HepG2 (cell line): ENCODE results near the gene KCTD14. TPM values are rescaled to one million over a fixed set of nuclear protein-coding genes. Genes with fewer than 3 reads are reported as not detected.

Source experiments
- AHR ChIP-seq: IDR thresholded peaks from 2 replicates; pipeline ENCODE4 v1.6.1; 2018; ENCODE audit warnings: missing genetic modification reagents, missing compliant biosample characterization
- ATRX ChIP-seq: sonication (generic); formaldehyde crosslinking; IDR thresholded peaks from 2 replicates; pipeline ENCODE4 v1.4.0; 2020; ENCODE audit warnings: missing genetic modification reagents, borderline replicate concordance
- CAMTA2 ChIP-seq: sonication (generic); formaldehyde crosslinking; IDR thresholded peaks from 2 replicates; pipeline ENCODE4 v1.4.0; 2020; ENCODE audit warnings: mild to moderate bottlenecking, missing genetic modification reagents, borderline replicate concordance
- CHD2 ChIP-seq: IDR thresholded peaks from 2 replicates; pipeline ENCODE4 v1.6.1; 2011; ENCODE audit warnings: low read depth, low read length, improper control_type of control experiment
- ELF1 ChIP-seq: sonication (generic); formaldehyde crosslinking; IDR thresholded peaks from 2 replicates; pipeline ENCODE4 v1.4.0; 2020; ENCODE audit warnings: missing genetic modification reagents
- GZF1 ChIP-seq: sonication (generic); formaldehyde crosslinking; IDR thresholded peaks from 2 replicates; pipeline ENCODE4 v1.5.1; 2020; ENCODE audit warnings: mild to moderate bottlenecking, missing genetic modification reagents
- MTA3 ChIP-seq: sonication (generic); formaldehyde crosslinking; IDR thresholded peaks from 2 replicates; pipeline ENCODE4 v1.4.0; 2020; ENCODE audit warnings: missing genetic modification reagents
- NBN ChIP-seq: fragments of 450-650 bp; conservative IDR thresholded peaks from 2 replicates; pipeline ENCODE4 v1.6.1; 2017
- PHF8 ChIP-seq: sonication (generic); formaldehyde crosslinking; IDR thresholded peaks from 2 replicates; pipeline ENCODE4 v1.5.0; 2020; ENCODE audit warnings: missing genetic modification reagents
- RAD21 ChIP-seq: fragments of 450-650 bp; formaldehyde crosslinking; IDR thresholded peaks from 2 replicates; pipeline ENCODE4 v1.5.0; 2020; ENCODE audit warnings: mild to moderate bottlenecking
- SMAD9 ChIP-seq: sonication (generic); formaldehyde crosslinking; IDR thresholded peaks from 2 replicates; pipeline ENCODE4 v1.5.1; 2020; ENCODE audit warnings: mild to moderate bottlenecking, missing genetic modification reagents
- TARDBP ChIP-seq: sonication (generic); formaldehyde crosslinking; IDR thresholded peaks from 2 replicates; pipeline ENCODE4 v1.8.0; 2022; ENCODE audit warnings: mild to moderate bottlenecking, missing genetic modification reagents
- ZBTB3 ChIP-seq: sonication (generic); formaldehyde crosslinking; IDR thresholded peaks from 2 replicates; pipeline ENCODE4 v1.4.0; 2020; ENCODE audit warnings: low read depth, mild to moderate bottlenecking, moderate library complexity, missing genetic modification reagents, borderline replicate concordance
- ZNF33B ChIP-seq: sonication (generic); formaldehyde crosslinking; IDR thresholded peaks from 2 replicates; pipeline ENCODE4 v1.5.1; 2020; ENCODE audit warnings: mild to moderate bottlenecking, missing genetic modification reagents
- ZNF441 ChIP-seq: sonication (generic); formaldehyde crosslinking; IDR thresholded peaks from 2 replicates; pipeline ENCODE4 v1.7.0; 2021; ENCODE audit warnings: missing genetic modification reagents, borderline replicate concordance
- ZNF660 ChIP-seq: sonication (generic); formaldehyde crosslinking; IDR thresholded peaks from 2 replicates; pipeline ENCODE4 v1.5.1; 2020; ENCODE audit warnings: mild to moderate bottlenecking, low read depth, missing genetic modification reagents, borderline replicate concordance
- ZNF770 ChIP-seq: sonication (generic); formaldehyde crosslinking; IDR thresholded peaks from 2 replicates; pipeline ENCODE4 v1.5.0; 2020; ENCODE audit warnings: mild to moderate bottlenecking, missing genetic modification reagents
- ZSCAN5A ChIP-seq: sonication (generic); formaldehyde crosslinking; IDR thresholded peaks from 2 replicates; pipeline ENCODE4 v1.8.0; 2022; ENCODE audit warnings: mild to moderate bottlenecking, missing genetic modification reagents, borderline replicate concordance
- polyA plus RNA-seq, 8 experiments: library from polyadenylated mRNA; depleted of rRNA in 3 of 8; stranded (reverse) in 7 of 8; unstranded in 1 of 8; fragments of >200 nt; fragmentation: Illumina TruSeq in 4 of 8; extraction: Trizol in 4 of 8; gene quantifications; 2 replicates each; pipeline versions ENCODE4 v1.2.1 to v1.2.3, GENCODE V29; 2011 to 2016; ENCODE audit warnings: low read depth in 4 of 8, missing spikeins in 1 of 8, mixed read lengths in 1 of 8; ENCODE audit not compliant: insufficient read depth in 1 of 8
- total RNA-seq, 5 experiments: library from RNA; depleted of rRNA; stranded (reverse); fragments of >200 nt; fragmentation: Illumina TruSeq; extraction: Trizol; gene quantifications; 2 replicates each; pipeline ENCODE4 v1.2.3, GENCODE V29; 2016; ENCODE audit warnings: low read depth in 1 of 5
- TF ChIP-seq, protein P1 (sequence below): sonication (generic); formaldehyde crosslinking; IDR thresholded peaks from 2 replicates; pipeline ENCODE4 v1.5.0; 2020; ENCODE audit warnings: missing genetic modification reagents, mild to moderate bottlenecking, borderline replicate concordance
- TF ChIP-seq, protein P2 (sequence below): sonication (generic); formaldehyde crosslinking; IDR thresholded peaks from 2 replicates; pipeline ENCODE4 v1.4.0; 2020; ENCODE audit warnings: mild to moderate bottlenecking, missing genetic modification reagents
- TF ChIP-seq, protein P3 (sequence below): sonication (generic); formaldehyde crosslinking; IDR thresholded peaks from 2 replicates; pipeline ENCODE4 v1.5.0; 2020; ENCODE audit warnings: mild to moderate bottlenecking, low read depth, missing genetic modification reagents, borderline replicate concordance
- TF ChIP-seq, protein P4 (sequence below): sonication (generic); formaldehyde crosslinking; conservative IDR thresholded peaks from 2 replicates; pipeline ENCODE4 v1.8.1; 2023; ENCODE audit warnings: missing genetic modification reagents

KCTD14 gene
- total and polyA plus RNA-seq, 2 of the 13 experiments (the other 11 are each of a cell fraction or from before 2014, with no cell fraction given): 10.3 to 15.6 TPM

GRCh38 chr11:78061088-78061920 is 38.2 kb upstream of the KCTD14 start (continued):
- no peak for TF ChIP-seq ZSCAN5A (CRISPR knock-in tag)
- TF ChIP-seq, protein P1, sequence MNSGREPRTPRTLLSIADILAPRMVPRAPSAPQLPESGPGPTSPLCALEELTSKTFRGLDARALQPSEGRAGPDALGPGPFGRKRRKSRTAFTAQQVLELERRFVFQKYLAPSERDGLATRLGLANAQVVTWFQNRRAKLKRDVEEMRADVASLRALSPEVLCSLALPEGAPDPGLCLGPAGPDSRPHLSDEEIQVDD (CRISPR knock-in tag): no peak
- no peak for TF ChIP-seq PHF8 (CRISPR knock-in tag)
- TF ChIP-seq TARDBP (CRISPR knock-in tag): no peak
- TF ChIP-seq ZNF33B: no peak
- TF ChIP-seq ZNF441 (CRISPR knock-in tag): no peak
- no peak for TF ChIP-seq SMAD9 (CRISPR knock-in tag)
- TF ChIP-seq ZNF770 (CRISPR knock-in tag): no peak; the same call in 1 of the 2 replicates
- no peak for TF ChIP-seq AHR (CRISPR knock-in tag)
- no peak for TF ChIP-seq CAMTA2 (CRISPR knock-in tag)
- no peak for TF ChIP-seq GZF1
- TF ChIP-seq, protein P2, sequence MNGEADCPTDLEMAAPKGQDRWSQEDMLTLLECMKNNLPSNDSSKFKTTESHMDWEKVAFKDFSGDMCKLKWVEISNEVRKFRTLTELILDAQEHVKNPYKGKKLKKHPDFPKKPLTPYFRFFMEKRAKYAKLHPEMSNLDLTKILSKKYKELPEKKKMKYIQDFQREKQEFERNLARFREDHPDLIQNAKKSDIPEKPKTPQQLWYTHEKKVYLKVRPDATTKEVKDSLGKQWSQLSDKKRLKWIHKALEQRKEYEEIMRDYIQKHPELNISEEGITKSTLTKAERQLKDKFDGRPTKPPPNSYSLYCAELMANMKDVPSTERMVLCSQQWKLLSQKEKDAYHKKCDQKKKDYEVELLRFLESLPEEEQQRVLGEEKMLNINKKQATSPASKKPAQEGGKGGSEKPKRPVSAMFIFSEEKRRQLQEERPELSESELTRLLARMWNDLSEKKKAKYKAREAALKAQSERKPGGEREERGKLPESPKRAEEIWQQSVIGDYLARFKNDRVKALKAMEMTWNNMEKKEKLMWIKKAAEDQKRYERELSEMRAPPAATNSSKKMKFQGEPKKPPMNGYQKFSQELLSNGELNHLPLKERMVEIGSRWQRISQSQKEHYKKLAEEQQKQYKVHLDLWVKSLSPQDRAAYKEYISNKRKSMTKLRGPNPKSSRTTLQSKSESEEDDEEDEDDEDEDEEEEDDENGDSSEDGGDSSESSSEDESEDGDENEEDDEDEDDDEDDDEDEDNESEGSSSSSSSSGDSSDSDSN (CRISPR knock-in tag): no peak
- TF ChIP-seq MTA3 (CRISPR knock-in tag): no peak
- TF ChIP-seq, protein P3, sequence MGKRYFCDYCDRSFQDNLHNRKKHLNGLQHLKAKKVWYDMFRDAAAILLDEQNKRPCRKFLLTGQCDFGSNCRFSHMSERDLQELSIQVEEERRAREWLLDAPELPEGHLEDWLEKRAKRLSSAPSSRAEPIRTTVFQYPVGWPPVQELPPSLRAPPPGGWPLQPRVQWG (CRISPR knock-in tag): no peak
- TF ChIP-seq, protein P4, sequence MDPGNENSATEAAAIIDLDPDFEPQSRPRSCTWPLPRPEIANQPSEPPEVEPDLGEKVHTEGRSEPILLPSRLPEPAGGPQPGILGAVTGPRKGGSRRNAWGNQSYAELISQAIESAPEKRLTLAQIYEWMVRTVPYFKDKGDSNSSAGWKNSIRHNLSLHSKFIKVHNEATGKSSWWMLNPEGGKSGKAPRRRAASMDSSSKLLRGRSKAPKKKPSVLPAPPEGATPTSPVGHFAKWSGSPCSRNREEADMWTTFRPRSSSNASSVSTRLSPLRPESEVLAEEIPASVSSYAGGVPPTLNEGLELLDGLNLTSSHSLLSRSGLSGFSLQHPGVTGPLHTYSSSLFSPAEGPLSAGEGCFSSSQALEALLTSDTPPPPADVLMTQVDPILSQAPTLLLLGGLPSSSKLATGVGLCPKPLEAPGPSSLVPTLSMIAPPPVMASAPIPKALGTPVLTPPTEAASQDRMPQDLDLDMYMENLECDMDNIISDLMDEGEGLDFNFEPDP: no peak
- no peak for TF ChIP-seq NBN
- no peak for TF ChIP-seq CHD2
- TF ChIP-seq ZBTB3: no peak
- TF ChIP-seq ZNF660 (CRISPR knock-in tag): no peak
- TF ChIP-seq ATRX (CRISPR knock-in tag): no peak
- no peak for TF ChIP-seq RAD21 (CRISPR knock-in tag)
- TF ChIP-seq ELF1 (CRISPR knock-in tag): no peak
